Measurements from ENCODE around the gene CPM. TPM values are rescaled to one million over a fixed set of nuclear protein-coding genes. Genes with fewer than 3 reads are reported as not detected.
"Not testable (repeated sequence)": the region's sequence is repeated elsewhere in the genome, so short reads cannot be mapped to it uniquely, and the experiment has no call there.

The CPM gene
- polyA plus RNA-seq, 4 donors = 0.45 to 11.6 (median 4.5) TPM

- H3K36me3 ChIP-seq (ENCODE audit: control insufficient read depth in 3 of 3, insufficient read depth in 2 of 3, low read depth in 1 of 3, low read length in 3 of 3) = peaks cover 0 to 23% (median 3%) of the 10 kb centered on the region in 3 donors
- H3K4me3 ChIP-seq (ENCODE audit: low read depth in 1 of 3, low read length in 3 of 3) = peak overlapping the region; percentile 71 to 99 (median 85)
- no peaks in the 10 kb centered on the region for H3K27me3 ChIP-seq (ENCODE audit: control insufficient read depth in 3 of 3, insufficient read depth in 3 of 3, low read length in 3 of 3)
- peak overlapping the region in 2 of 3 donors; percentile 94 to 99 for H3K27ac ChIP-seq (ENCODE audit: low read depth in 1 of 3, low read length in 2 of 3)
- DNase-seq (no peak), FAIRE-seq (no peak)
- H3K4me1 ChIP-seq (ENCODE audit: control insufficient read depth in 3 of 3, insufficient read depth in 2 of 3, low read depth in 1 of 3, low read length in 2 of 3) = peaks cover 0 to 3% (median 3%) of the 10 kb centered on the region in 3 donors
- WGBS, 3 donors = 76 to 78% (median 77%) methylated on average over 12 of the region's 12 CpGs
- H3K9me3 ChIP-seq (ENCODE audit: control insufficient read depth in 2 of 2, insufficient read depth in 1 of 2, low read depth in 1 of 2, low read length in 1 of 2) = no peaks in the 10 kb centered on the region
Observed at GRCh38 chr12:68809190-68810026, 123.6 kb downstream of the CPM start.

GRCh38 chr12:68808388-68809189 lies 124.4 kb downstream of the CPM start:
- H3K9me3 ChIP-seq (ENCODE audit: control insufficient read depth in 2 of 2, insufficient read depth in 1 of 2, low read depth in 1 of 2, low read length in 1 of 2) = no peaks in the 10 kb centered on the region
- no peak for FAIRE-seq
- peaks cover 0 to 20% (median 3%) of the 10 kb centered on the region in 3 donors for H3K36me3 ChIP-seq (ENCODE audit: control insufficient read depth in 3 of 3, insufficient read depth in 2 of 3, low read depth in 1 of 3, low read length in 3 of 3)
- H3K27me3 ChIP-seq (ENCODE audit: control insufficient read depth in 3 of 3, insufficient read depth in 3 of 3, low read length in 3 of 3) = no peaks in the 10 kb centered on the region
- H3K4me3 ChIP-seq (ENCODE audit: low read depth in 1 of 3, low read length in 3 of 3) = peak overlapping the region; percentile 71 to 99 (median 85)
- peak; percentile 82 to 87 for DNase-seq
- peak overlapping the region; percentile 89 to 99 (median 94) for H3K27ac ChIP-seq (ENCODE audit: low read depth in 1 of 3, low read length in 2 of 3)
- WGBS, 3 donors = 0 to 1% (median 1%) methylated on average over 37 to 61 of the region's 61 CpGs
- H3K4me1 ChIP-seq (ENCODE audit: control insufficient read depth in 3 of 3, insufficient read depth in 2 of 3, low read depth in 1 of 3, low read length in 2 of 3) = peaks cover 0 to 7% (median 3%) of the 10 kb centered on the region in 3 donors

DNA sequence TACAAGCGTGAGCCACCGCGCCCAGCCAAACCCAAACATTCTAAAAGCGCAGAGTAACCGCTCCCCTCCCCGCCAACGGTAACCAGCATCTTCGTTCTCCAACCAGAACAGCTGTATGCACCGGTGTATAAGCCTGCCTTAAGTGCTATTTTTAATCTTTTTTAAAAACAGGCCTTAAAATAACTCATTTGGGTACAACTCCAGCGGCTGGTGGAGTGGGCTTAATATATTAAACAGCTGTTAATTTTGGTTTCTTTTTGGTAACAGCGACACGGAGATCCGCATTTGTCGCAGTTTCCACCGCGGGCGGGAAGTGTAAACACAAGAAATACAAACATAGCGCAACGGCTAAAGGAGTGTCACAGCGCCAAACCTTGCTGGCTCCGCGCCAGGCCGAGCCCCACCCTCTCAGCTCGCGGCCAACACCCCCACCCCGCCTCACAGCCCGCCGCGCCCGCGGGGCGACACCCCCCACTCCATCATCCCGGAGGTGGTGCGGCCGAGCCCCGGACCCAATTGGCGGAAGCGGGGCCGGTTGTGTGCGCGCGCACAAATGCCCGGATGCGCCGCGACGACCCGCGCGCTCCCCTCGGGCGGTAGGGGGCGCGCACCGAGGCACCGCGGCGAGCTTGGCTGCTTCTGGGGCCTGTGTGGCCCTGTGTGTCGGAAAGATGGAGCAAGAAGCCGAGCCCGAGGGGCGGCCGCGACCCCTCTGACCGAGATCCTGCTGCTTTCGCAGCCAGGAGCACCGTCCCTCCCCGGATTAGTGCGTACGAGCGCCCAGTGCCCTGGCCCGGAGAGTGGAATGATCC lies 125.2 kb downstream of the CPM start, which contains the start of gene MDM2:
Gene MDM2, plus strand, starts transcription at position 602 of the 812 bp plus-strand sequence. CDS start 301 bp downstream, outside the sequence.
- Histone ChIP-seq H3K9me3 (ENCODE audit: control insufficient read depth in 2 of 2, insufficient read depth in 1 of 2, low read depth in 1 of 2, low read length in 1 of 2) (no peaks in the 10 kb centered on the region), H3K27me3 (ENCODE audit: control insufficient read depth in 3 of 3, insufficient read depth in 3 of 3, low read length in 3 of 3) (no peaks in the 10 kb centered on the region), H3K27ac (ENCODE audit: low read depth in 1 of 3, low read length in 2 of 3) (peak within 1 kb of the TSS; percentile 89 to 99 (median 94)), H3K36me3 (ENCODE audit: control insufficient read depth in 3 of 3, insufficient read depth in 2 of 3, low read depth in 1 of 3, low read length in 3 of 3) (peaks cover 0 to 20% (median 3%) of the 10 kb centered on the region in 3 donors), H3K4me3 (ENCODE audit: low read depth in 1 of 3, low read length in 3 of 3) (peak within 1 kb of the TSS; percentile 71 to 99 (median 85)), H3K4me1 (ENCODE audit: control insufficient read depth in 3 of 3, insufficient read depth in 2 of 3, low read depth in 1 of 3, low read length in 2 of 3) (peaks cover 0 to 7% (median 3%) of the 10 kb centered on the region in 3 donors)
- DNase-seq (peak; percentile 95), FAIRE-seq (no peak)
- 0% methylated on average over 65 to 72 of the region's 72 CpGs for WGBS, 3 donors

DNA sequence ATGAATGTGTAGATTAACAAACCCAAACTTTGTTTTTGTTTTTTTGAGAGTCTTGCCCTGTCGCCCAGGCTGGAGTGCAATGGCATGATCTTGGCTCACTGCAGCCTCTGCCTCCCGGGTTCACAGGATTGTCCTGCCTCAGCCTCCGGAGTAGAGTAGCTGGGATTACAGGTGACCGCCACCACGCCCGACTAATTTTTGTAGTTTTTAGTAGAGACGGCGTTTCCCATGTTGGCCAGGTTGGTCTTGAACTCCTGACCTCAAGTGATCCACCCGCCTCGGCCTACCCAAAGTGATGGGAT lies 125.7 kb downstream of the CPM start:
- peaks cover 0 to 17% (median 0%) of the 10 kb centered on the region in 3 donors for H3K36me3 ChIP-seq (ENCODE audit: control insufficient read depth in 3 of 3, insufficient read depth in 2 of 3, low read depth in 1 of 3, low read length in 3 of 3)
- not testable (repeated sequence) for DNase-seq; H3K27me3 ChIP-seq (ENCODE audit: control insufficient read depth in 3 of 3, insufficient read depth in 3 of 3, low read length in 3 of 3); H3K4me1 ChIP-seq (ENCODE audit: control insufficient read depth in 3 of 3, insufficient read depth in 2 of 3, low read depth in 1 of 3, low read length in 2 of 3); H3K9me3 ChIP-seq (ENCODE audit: control insufficient read depth in 2 of 2, insufficient read depth in 1 of 2, low read depth in 1 of 2, low read length in 1 of 2); FAIRE-seq
- peak overlapping the region in 2 of 3 donors; percentile 71 to 99 for H3K4me3 ChIP-seq (ENCODE audit: low read depth in 1 of 3, low read length in 3 of 3)
- WGBS, 3 donors = 4 to 12% (median 7%) methylated on average over 10 of the region's 10 CpGs
- peak overlapping the region; percentile 85 to 99 (median 94) for H3K27ac ChIP-seq (ENCODE audit: low read depth in 1 of 3, low read length in 2 of 3)

DNA sequence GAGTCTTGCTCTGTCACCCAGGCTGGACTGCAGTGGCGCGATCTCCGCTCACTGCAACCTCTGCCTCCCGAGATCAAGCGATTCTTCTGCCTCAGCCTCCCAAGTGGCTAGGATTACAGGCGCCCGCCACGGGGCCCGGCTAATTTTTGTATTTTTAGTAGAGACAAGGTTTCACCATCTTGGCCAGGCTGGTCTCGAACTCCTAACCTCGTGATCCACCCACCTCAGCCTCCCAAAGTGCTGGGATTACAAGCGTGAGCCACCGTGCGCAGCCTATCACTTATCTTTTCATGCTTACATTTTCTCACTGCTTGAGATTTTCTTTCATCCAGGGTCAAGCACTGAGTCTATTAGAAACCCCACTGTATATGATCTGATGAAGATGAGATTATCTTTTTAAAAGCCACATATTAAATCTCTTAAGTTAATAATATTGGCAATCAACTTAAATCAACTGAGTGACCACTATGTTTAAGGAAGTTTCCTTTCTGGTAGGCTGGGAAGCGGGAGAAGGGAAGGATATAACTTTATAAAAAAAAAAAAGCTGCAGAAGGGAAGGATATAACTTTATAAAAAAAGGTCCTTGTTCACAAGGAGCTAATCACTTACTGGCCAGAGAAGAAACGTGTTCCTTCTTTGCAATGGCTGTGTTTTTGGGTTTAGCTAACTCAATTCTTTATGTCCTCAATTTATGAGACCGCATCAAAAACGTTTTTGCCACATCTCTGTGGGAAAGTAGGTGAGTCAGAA lies 126.3 kb downstream of the CPM start:
- no peak for FAIRE-seq
- Histone ChIP-seq H3K27ac (ENCODE audit: low read depth in 1 of 3, low read length in 2 of 3) (peak overlapping the region in 1 of 3 donors; percentile 94), H3K4me1 (ENCODE audit: control insufficient read depth in 3 of 3, insufficient read depth in 2 of 3, low read depth in 1 of 3, low read length in 2 of 3) (peaks cover 0 to 7% (median 0%) of the 10 kb centered on the region in 3 donors), H3K4me3 (ENCODE audit: low read depth in 1 of 3, low read length in 3 of 3) (no peak overlapping the region), H3K9me3 (ENCODE audit: control insufficient read depth in 2 of 2, insufficient read depth in 1 of 2, low read depth in 1 of 2, low read length in 1 of 2) (no peaks in the 10 kb centered on the region), H3K27me3 (ENCODE audit: control insufficient read depth in 3 of 3, insufficient read depth in 3 of 3, low read length in 3 of 3) (no peaks in the 10 kb centered on the region), H3K36me3 (ENCODE audit: control insufficient read depth in 3 of 3, insufficient read depth in 2 of 3, low read depth in 1 of 3, low read length in 3 of 3) (peaks cover 0 to 15% (median 0%) of the 10 kb centered on the region in 3 donors)
- WGBS, 3 donors = 84 to 86% (median 84%) methylated on average over 18 of the region's 18 CpGs
- DNase-seq = no peak

GRCh38 chr12:68805592-68806120 lies 127.3 kb downstream of the CPM start:
- Histone ChIP-seq H3K4me3 (ENCODE audit: low read depth in 1 of 3, low read length in 3 of 3) (no peak overlapping the region), H3K36me3 (ENCODE audit: control insufficient read depth in 3 of 3, insufficient read depth in 2 of 3, low read depth in 1 of 3, low read length in 3 of 3) (peaks cover 0 to 9% (median 0%) of the 10 kb centered on the region in 3 donors), H3K4me1 (ENCODE audit: control insufficient read depth in 3 of 3, insufficient read depth in 2 of 3, low read depth in 1 of 3, low read length in 2 of 3) (peaks cover 0 to 7% (median 0%) of the 10 kb centered on the region in 3 donors), H3K27ac (ENCODE audit: low read depth in 1 of 3, low read length in 2 of 3) (no peak overlapping the region), H3K27me3 (ENCODE audit: control insufficient read depth in 3 of 3, insufficient read depth in 3 of 3, low read length in 3 of 3) (no peaks in the 10 kb centered on the region), H3K9me3 (ENCODE audit: control insufficient read depth in 2 of 2, insufficient read depth in 1 of 2, low read depth in 1 of 2, low read length in 1 of 2) (no peaks in the 10 kb centered on the region)
- FAIRE-seq (no peak), DNase-seq (no peak)
- 88 to 90% (median 89%) methylated on average over 7 of the region's 7 CpGs for WGBS, 3 donors

Measured in small intestine (tissue), 7 donors.